Nephron (organoid): Measurements from ENCODE around the gene KHDRBS1.

Experiments used
- H3K27ac Mint-ChIP-seq, 3 experiments: 2 replicates each; pipeline ENCODE4 v1.8.0; 2020; ENCODE audit warnings: mixed read lengths in 3 of 3, mild to moderate bottlenecking in 2 of 3, moderate library complexity in 1 of 3
- H3K27me3 Mint-ChIP-seq: 2 replicates; pipeline ENCODE4 v1.8.0; 2021; ENCODE audit warnings: low read depth, mild to moderate bottlenecking, moderate library complexity, mixed read lengths
- H3K36me3 Mint-ChIP-seq: 2 replicates; pipeline ENCODE4 v1.8.0; 2020; ENCODE audit warnings: low read depth, mixed read lengths
- H3K4me1 Mint-ChIP-seq: 2 replicates; pipeline ENCODE4 v1.8.0; 2020; ENCODE audit warnings: mixed read lengths
- H3K4me3 Mint-ChIP-seq, 3 experiments: 2 replicates each; pipeline ENCODE4 v1.8.0; 2020; ENCODE audit warnings: mild to moderate bottlenecking in 3 of 3, mixed read lengths in 3 of 3, moderate library complexity in 2 of 3
- H3K9me3 Mint-ChIP-seq: 2 replicates; pipeline ENCODE4 v1.8.0; 2020; ENCODE audit warnings: mixed read lengths
- TF ChIP-seq, protein P1 (sequence below), 3 experiments: fragments of 200-600 bp; sonication (generic); IDR thresholded peaks; one replicate each; pipeline ENCODE4 v1.5.0; 2021; ENCODE audit warnings: antibody characterized with exemption in 3 of 3; ENCODE audit not compliant: unreplicated experiment in 3 of 3

KHDRBS1 gene

DNA sequence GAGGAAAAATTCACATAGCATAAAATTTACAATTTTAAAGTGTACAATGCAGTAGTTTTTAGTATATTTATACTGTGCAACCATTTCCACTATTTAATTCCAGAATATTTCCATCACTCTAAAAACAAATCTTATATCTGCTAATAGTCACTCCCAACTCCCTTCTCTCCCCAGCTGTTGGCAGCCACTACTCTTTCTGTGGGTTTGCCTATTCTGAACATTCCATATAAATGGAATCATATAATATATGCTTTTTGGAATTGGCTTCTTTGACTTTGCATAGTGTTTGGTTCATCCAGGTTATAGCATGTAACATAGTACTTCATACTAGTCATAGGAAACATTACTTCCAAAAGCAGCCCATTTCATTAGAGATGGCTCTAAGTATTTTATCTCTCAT, 34.0 kb downstream of the KHDRBS1 start:
- Mint-ChIP-seq H3K9me3 (no peaks in the 10 kb centered on the region), H3K27me3 (no peaks in the 10 kb centered on the region), H3K4me1 (no peaks in the 10 kb centered on the region), H3K27ac (no peak overlapping the region), H3K36me3 (peaks cover 69% of the 10 kb centered on the region), H3K4me3 (no peak overlapping the region)
- TF ChIP-seq, protein P1, sequence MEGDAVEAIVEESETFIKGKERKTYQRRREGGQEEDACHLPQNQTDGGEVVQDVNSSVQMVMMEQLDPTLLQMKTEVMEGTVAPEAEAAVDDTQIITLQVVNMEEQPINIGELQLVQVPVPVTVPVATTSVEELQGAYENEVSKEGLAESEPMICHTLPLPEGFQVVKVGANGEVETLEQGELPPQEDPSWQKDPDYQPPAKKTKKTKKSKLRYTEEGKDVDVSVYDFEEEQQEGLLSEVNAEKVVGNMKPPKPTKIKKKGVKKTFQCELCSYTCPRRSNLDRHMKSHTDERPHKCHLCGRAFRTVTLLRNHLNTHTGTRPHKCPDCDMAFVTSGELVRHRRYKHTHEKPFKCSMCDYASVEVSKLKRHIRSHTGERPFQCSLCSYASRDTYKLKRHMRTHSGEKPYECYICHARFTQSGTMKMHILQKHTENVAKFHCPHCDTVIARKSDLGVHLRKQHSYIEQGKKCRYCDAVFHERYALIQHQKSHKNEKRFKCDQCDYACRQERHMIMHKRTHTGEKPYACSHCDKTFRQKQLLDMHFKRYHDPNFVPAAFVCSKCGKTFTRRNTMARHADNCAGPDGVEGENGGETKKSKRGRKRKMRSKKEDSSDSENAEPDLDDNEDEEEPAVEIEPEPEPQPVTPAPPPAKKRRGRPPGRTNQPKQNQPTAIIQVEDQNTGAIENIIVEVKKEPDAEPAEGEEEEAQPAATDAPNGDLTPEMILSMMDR (IDR thresholded peaks at IDR 0.05; ENCODE audit: unreplicated experiment in 3 of 3) = no peak

DNA sequence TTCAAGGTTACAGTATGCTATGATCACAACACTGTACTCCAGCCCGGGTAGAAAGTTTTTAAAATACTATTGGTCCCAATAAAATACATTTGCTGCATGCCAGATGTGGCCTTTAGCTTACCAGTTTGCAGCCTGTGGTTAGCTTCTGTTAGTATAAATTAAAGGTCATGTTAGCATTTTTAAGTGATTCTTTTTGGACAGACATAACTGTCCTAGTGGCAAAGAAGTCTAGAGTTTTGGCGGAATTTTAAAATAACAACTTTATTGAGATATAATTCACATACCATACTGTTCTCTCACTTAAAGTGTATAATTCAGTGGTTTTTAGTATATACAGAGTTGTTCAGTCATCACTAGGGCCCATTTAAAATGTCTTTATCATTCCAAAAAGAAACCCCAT, 34.8 kb downstream of the KHDRBS1 start:
- Mint-ChIP-seq H3K36me3 (peaks cover 75% of the 10 kb centered on the region), H3K4me3 (no peak overlapping the region), H3K27ac (no peak overlapping the region), H3K9me3 (no peaks in the 10 kb centered on the region), H3K4me1 (no peaks in the 10 kb centered on the region), H3K27me3 (no peaks in the 10 kb centered on the region)
- TF ChIP-seq, protein P1 (IDR thresholded peaks at IDR 0.05; ENCODE audit: unreplicated experiment in 3 of 3) = no peak

DNA sequence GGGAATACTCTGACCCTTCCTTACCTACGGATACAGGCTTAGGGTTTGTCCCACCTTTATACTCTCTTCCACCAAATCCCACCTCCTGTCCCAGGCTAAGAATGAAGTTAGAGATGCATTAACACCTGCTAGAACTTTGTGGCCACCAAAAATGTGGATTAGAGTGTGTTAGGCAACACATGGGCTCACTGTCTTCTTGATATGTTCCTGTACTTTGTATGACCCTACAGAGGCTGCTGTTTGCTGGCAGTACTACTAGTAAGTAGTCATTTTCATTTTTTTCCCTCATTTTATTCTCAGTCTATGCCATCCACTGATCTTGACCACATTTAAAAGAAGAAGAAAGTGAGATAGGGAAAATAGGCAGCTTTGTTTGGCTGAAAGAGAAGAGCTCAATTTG, 38.0 kb downstream of the KHDRBS1 start:
- Mint-ChIP-seq H3K4me1 (peaks cover 8% of the 10 kb centered on the region), H3K36me3 (peaks cover 82% of the 10 kb centered on the region), H3K27me3 (no peaks in the 10 kb centered on the region), H3K9me3 (no peaks in the 10 kb centered on the region), H3K27ac (peak overlapping the region in 1 of 3 experiments; percentile 3), H3K4me3 (no peak overlapping the region)
- TF ChIP-seq, protein P1 (IDR thresholded peaks at IDR 0.05; ENCODE audit: unreplicated experiment in 3 of 3) = no peak

DNA sequence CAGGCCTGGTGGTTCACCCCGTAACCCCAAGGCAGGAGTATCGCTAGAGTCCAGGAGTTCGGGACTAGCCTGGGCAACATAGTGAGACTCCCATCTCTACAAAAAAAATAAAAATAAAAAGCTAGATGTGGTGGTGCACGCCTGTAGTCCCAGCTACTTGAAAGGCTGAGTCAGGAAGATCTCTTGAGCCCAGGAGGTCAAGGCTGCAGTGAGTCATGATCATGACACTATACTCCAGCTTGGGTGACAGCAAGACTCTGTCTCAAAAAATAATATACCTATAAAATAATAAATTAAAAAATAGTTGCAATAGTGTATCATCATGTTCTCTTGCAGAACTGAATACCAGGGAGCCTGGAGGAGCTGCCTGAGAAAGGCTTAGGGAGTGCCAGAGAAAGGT, 39.2 kb downstream of the KHDRBS1 start:
- H3K36me3 Mint-ChIP-seq = peaks cover 78% of the 10 kb centered on the region
- TF ChIP-seq, protein P1 (IDR thresholded peaks at IDR 0.05; ENCODE audit: unreplicated experiment in 3 of 3) = no peak
- H3K4me1 Mint-ChIP-seq = peaks cover 8% of the 10 kb centered on the region
- no peak overlapping the region for H3K27ac Mint-ChIP-seq
- H3K4me3 Mint-ChIP-seq = no peak overlapping the region
- no peaks in the 10 kb centered on the region for H3K9me3 Mint-ChIP-seq
- H3K27me3 Mint-ChIP-seq = no peaks in the 10 kb centered on the region

DNA sequence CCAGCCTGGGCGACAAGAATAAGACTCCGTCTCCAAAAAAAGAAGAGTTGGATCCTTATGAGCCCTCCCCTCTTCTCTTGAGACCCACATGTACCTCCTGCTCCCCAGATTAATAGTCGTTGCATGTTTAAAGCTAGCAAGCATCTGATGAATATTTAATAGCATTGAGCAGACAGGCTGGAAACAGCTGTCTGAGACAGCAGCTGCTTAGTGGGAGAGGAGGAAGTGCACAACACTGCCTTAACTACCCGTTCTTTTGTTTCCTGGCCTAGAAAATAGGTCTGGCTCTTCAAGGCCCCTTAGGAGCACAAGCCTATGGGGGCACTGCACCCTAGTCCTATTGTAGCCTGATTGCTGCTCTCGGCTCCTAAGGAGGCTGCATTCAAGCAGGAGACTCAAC, 41.7 kb downstream of the KHDRBS1 start:
- Mint-ChIP-seq H3K4me3 (no peak overlapping the region), H3K4me1 (peaks cover 8% of the 10 kb centered on the region), H3K36me3 (peaks cover 80% of the 10 kb centered on the region), H3K9me3 (no peaks in the 10 kb centered on the region), H3K27me3 (no peaks in the 10 kb centered on the region), H3K27ac (peak overlapping the region; percentile 74 to 94 (median 81))
- TF ChIP-seq, protein P1 (IDR thresholded peaks at IDR 0.05; ENCODE audit: unreplicated experiment in 3 of 3) = no peak

DNA sequence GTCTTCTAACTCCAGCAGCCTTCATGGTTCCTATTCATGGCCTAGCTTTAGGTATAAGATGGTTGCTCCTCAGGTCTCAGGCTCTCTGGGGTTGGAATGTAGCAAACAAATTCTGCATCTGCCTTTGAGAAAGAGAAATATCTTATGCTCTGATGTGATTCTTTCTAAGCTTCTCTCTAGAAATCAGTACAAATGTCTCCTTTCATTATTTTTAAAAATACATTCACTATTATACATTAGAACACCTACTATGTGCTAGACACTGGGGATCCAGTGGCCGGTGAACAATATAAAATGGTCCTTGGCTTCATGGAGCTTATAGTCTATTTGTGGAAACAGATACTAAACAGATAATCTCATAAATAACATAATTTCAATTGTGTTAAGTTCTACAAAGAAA, 42.9 kb downstream of the KHDRBS1 start:
- Mint-ChIP-seq H3K27ac (peak overlapping the region in 1 of 3 experiments; percentile 35), H3K36me3 (peaks cover 84% of the 10 kb centered on the region), H3K9me3 (no peaks in the 10 kb centered on the region)

More for the DNA sequence above, 42.9 kb downstream of the KHDRBS1 start:
- Mint-ChIP-seq H3K4me3 (no peak overlapping the region), H3K4me1 (peaks cover 19% of the 10 kb centered on the region), H3K27me3 (no peaks in the 10 kb centered on the region)
- TF ChIP-seq, protein P1 (IDR thresholded peaks at IDR 0.05; ENCODE audit: unreplicated experiment in 3 of 3) = no peak
